ENCODE data around the gene ELP4.

GRCh38 chr11:31802990-31803812 is 293.6 kb downstream of the ELP4 start:
- TF ChIP-seq CTCF (IDR thresholded peaks at IDR 0.05) (no peak), EHMT2 (IDR thresholded peaks at IDR 0.05; ENCODE audit: low read depth) (no peak), NFE2L2 (conservative IDR thresholded peaks at IDR 0.05; ENCODE audit: low read length) (no peak), POLR2A (IDR thresholded peaks at IDR 0.05; ENCODE audit: low read length) (no peak), USF2 (IDR thresholded peaks at IDR 0.05) (no peak), MAX (IDR thresholded peaks at IDR 0.05) (no peak)

Measured in A549 (cell line).